Spleen (tissue), 11 donors: ENCODE measurements around the gene GTSF1L. TPM values are rescaled to one million over a fixed set of nuclear protein-coding genes. Genes with fewer than 3 reads are reported as not detected.

ENCODE experiments used
- DNase-seq: peaks from one replicate; pipeline ENCODE4 v3.0.0-alpha.2; 2020
- H3K27ac ChIP-seq, 8 donors: fragments of 200-600 bp; sonication (generic) in 7 of 8; 1 replicate in 4 of 8; 2 replicates in 4 of 8; pipeline versions ENCODE4 v1.5.0 to v1.8.0; 2016 to 2021; ENCODE audit warnings: inconsistent platforms in 4 of 8, mild to moderate bottlenecking in 4 of 8, moderate library complexity in 1 of 8
- H3K27me3 ChIP-seq, 7 donors: fragments of 200-600 bp; sonication (generic) in 6 of 7; replicated peaks in 1 of 7; 1 replicate in 4 of 7; 2 replicates in 3 of 7; pipeline versions ENCODE4 v1.5.0 to v1.8.0; 2016 to 2021; ENCODE audit warnings: inconsistent platforms in 3 of 7, mild to moderate bottlenecking in 1 of 7
- H3K36me3 ChIP-seq, 6 donors: fragments of 200-600 bp; sonication (generic) in 5 of 6; 1 replicate in 4 of 6; 2 replicates in 2 of 6; pipeline versions ENCODE4 v1.5.0 to v1.8.0; 2016 to 2021; ENCODE audit warnings: inconsistent platforms in 2 of 6
- H3K4me1 ChIP-seq, 6 donors: fragments of 200-600 bp; sonication (generic) in 5 of 6; 1 replicate in 3 of 6; 2 replicates in 3 of 6; pipeline versions ENCODE4 v1.5.0 to v1.8.0; 2016 to 2021; ENCODE audit warnings: inconsistent platforms in 3 of 6
- H3K4me3 ChIP-seq, 8 donors: fragments of 200-600 bp; sonication (generic) in 7 of 8; 1 replicate in 4 of 8; 2 replicates in 4 of 8; pipeline versions ENCODE4 v1.5.0 to v1.8.0; 2016 to 2021; ENCODE audit warnings: inconsistent platforms in 4 of 8, mild to moderate bottlenecking in 4 of 8, moderate library complexity in 2 of 8
- H3K9me3 ChIP-seq, 8 donors: fragments of 200-600 bp; sonication (generic) in 7 of 8; 1 replicate in 4 of 8; 2 replicates in 4 of 8; pipeline versions ENCODE4 v1.5.0 to v1.8.0; 2016 to 2021; ENCODE audit warnings: inconsistent platforms in 4 of 8
- CTCF ChIP-seq, 11 experiments: fragments of 200-600 bp in 7 of 11; fragments of 450-650 bp in 4 of 11; sonication (generic) in 4 of 11; IDR thresholded peaks in 8 of 11; conservative IDR thresholded peaks in 3 of 11; 1 replicate in 7 of 11; 2 replicates in 4 of 11; pipeline versions ENCODE4 v1.4.0 to v1.8.0; 2016 to 2021; ENCODE audit warnings: antibody characterized with exemption in 11 of 11, inconsistent platforms in 4 of 11, mild to moderate bottlenecking in 1 of 11
- POLR2A ChIP-seq, 3 donors: fragments of 450-650 bp; IDR thresholded peaks; one replicate each; pipeline ENCODE4 v1.5.1; 2017; ENCODE audit warnings: antibody characterized with exemption in 3 of 3, mild to moderate bottlenecking in 1 of 3
- POLR2AphosphoS5 ChIP-seq, 3 donors: sonication (generic); formaldehyde crosslinking; IDR thresholded peaks; one replicate each; pipeline ENCODE4 v1.5.1; 2017; ENCODE audit warnings: antibody characterized with exemption in 3 of 3
- WGBS, 5 donors: extraction: QIAGEN DNeasy Blood & Tissue Kit in 3 of 5; methylation state at CpG; one replicate each; pipeline versions ENCODE4 v1.1.5 to v1.1.7; 2013 to 2018; 5-methylcytosine and 5-hydroxymethylcytosine counted together
- intact Hi-C: fragments of 100-400 bp; cut with DNase I; formaldehyde crosslinking; loops from one replicate; pipeline ENCODE4 v1.15.0; 2023; ENCODE audit warnings: low total_unique reads
- polyA plus RNA-seq, 3 donors: library from polyadenylated mRNA; stranded (reverse); fragments of 200-250 nt; gene quantifications; one replicate each; pipeline ENCODE4 v1.2.1, GENCODE V29; 2013
- total RNA-seq, 7 donors: library from RNA; depleted of rRNA in 3 of 7; stranded (reverse); fragments of >200 nt in 3 of 7; fragmentation: NEBNext Ultra II Directional in 4 of 7; extraction: Animal tissue kit (Norgen Biotek cat#: 25700) in 4 of 7; gene quantifications; one replicate each; pipeline versions ENCODE4 v1.1.0 to v1.2.1, GENCODE V29; 2016 to 2021
- donor health status: healthy with polysubstance abuse.
- donor health status: DM: no; HTN: no; CAD: no; lungs with moderate emphysema.
- donor health status: DM: no; HTN: no; CAD: no.
- donor health status: Bipolar disorder and iron deficiency.
- donor health status: healthy.
- donor health status: DM: no; HTN: no; CAD: no.
- donor health status: DM: yes; HTN: yes; CAD: no.

Gene GTSF1L
- total and polyA plus RNA-seq, 10 donors = 0.40 to 3.0 (median 0.90) TPM; not detected in 5

GRCh38 chr20:43755851-43756250, 29.0 kb upstream of the GTSF1L start:
- no peak overlapping the region for H3K27ac ChIP-seq
- DNase-seq = no peak
- H3K36me3 ChIP-seq = no peaks in the 10 kb centered on the region
- TF ChIP-seq POLR2A (IDR thresholded peaks at IDR 0.05) = no peak
- no peak for TF ChIP-seq POLR2AphosphoS5 (IDR thresholded peaks at IDR 0.05)
- TF ChIP-seq CTCF (IDR thresholded peaks at IDR 0.05 in 8 of 11, conservative IDR thresholded peaks at IDR 0.05 in 3 of 11) = no peak
- 90 to 95% (median 91%) methylated on average over 8 of the region's 8 CpGs for WGBS, 5 donors
- peaks cover 0 to 27% (median 19%) of the 10 kb centered on the region in 6 donors for H3K4me1 ChIP-seq
- H3K9me3 ChIP-seq = no peaks in the 10 kb centered on the region
- H3K4me3 ChIP-seq = no peak overlapping the region
- H3K27me3 ChIP-seq = peaks cover 0 to 4% (median 0%) of the 10 kb centered on the region in 7 donors
- intact Hi-C loops = no loop called here

- Histone ChIP-seq H3K27ac (no peak overlapping the region), H3K9me3 (no peaks in the 10 kb centered on the region), H3K36me3 (no peaks in the 10 kb centered on the region), H3K4me3 (no peak overlapping the region), H3K27me3 (peaks cover 0 to 8% (median 0%) of the 10 kb centered on the region in 7 donors), H3K4me1 (peaks cover 0 to 32% (median 20%) of the 10 kb centered on the region in 6 donors)
- WGBS, 5 donors = 84 to 90% (median 88%) methylated on average over 7 of the region's 7 CpGs
- intact Hi-C loops = no loop called here
- no peak for DNase-seq
- TF ChIP-seq POLR2AphosphoS5 (IDR thresholded peaks at IDR 0.05) = no peak
- no peak for TF ChIP-seq POLR2A (IDR thresholded peaks at IDR 0.05)
- TF ChIP-seq CTCF (IDR thresholded peaks at IDR 0.05 in 8 of 11, conservative IDR thresholded peaks at IDR 0.05 in 3 of 11) = no peak
Observed at GRCh38 chr20:43755390-43755789, 28.6 kb upstream of the GTSF1L start.

- TF ChIP-seq CTCF (IDR thresholded peaks at IDR 0.05 in 8 of 11, conservative IDR thresholded peaks at IDR 0.05 in 3 of 11) (no peak), POLR2AphosphoS5 (IDR thresholded peaks at IDR 0.05) (peak in 2 of 3 donors; percentile 28 to 77), POLR2A (IDR thresholded peaks at IDR 0.05) (no peak)
- intact Hi-C loops = no loop called here
- Histone ChIP-seq H3K36me3 (no peaks in the 10 kb centered on the region), H3K27ac (peak overlapping the region in 5 of 8 donors; percentile 52 to 82 (median 71)), H3K4me3 (no peak overlapping the region), H3K9me3 (no peaks in the 10 kb centered on the region), H3K27me3 (peaks cover 0 to 34% (median 14%) of the 10 kb centered on the region in 7 donors), H3K4me1 (peaks cover 4 to 55% (median 33%) of the 10 kb centered on the region in 6 donors)
- peak; percentile 88 for DNase-seq
- WGBS, 5 donors = 41 to 56% (median 42%) methylated on average over 13 of the region's 13 CpGs
Observed at GRCh38 chr20:43752561-43753301, 25.9 kb upstream of the GTSF1L start.

- Histone ChIP-seq H3K4me1 (peaks cover 4 to 56% (median 33%) of the 10 kb centered on the region in 6 donors), H3K4me3 (no peak overlapping the region), H3K27me3 (peaks cover 0 to 38% (median 14%) of the 10 kb centered on the region in 7 donors), H3K36me3 (no peaks in the 10 kb centered on the region), H3K27ac (peak overlapping the region in 5 of 8 donors; percentile 52 to 82 (median 71)), H3K9me3 (no peaks in the 10 kb centered on the region)
- no peak for DNase-seq
- 45 to 68% (median 60%) methylated on average over 2 to 4 of the region's 4 CpGs for WGBS, 5 donors
- intact Hi-C loops = no loop called here
- no peak for TF ChIP-seq POLR2AphosphoS5 (IDR thresholded peaks at IDR 0.05)
Observed at GRCh38 chr20:43752051-43752360, 25.2 kb upstream of the GTSF1L start.
